CD1c-positive myeloid dendritic cell (primary cell): ENCODE results near the gene SERPINA12.

Experiments used
- DNase-seq: peaks from one replicate; pipeline ENCODE4 v3.0.0-alpha.2; 2016; ENCODE audit errors: extremely low spot score

SERPINA12 gene

GRCh38 chr14:94465042-94465441 lies 44.2 kb downstream of the SERPINA12 start:
- DNase-seq: no peak

GRCh38 chr14:94464290-94464689 lies 45.0 kb downstream of the SERPINA12 start:
- DNase-seq: no peak

GRCh38 chr14:94462763-94463572 lies 46.3 kb downstream of the SERPINA12 start:
- no peak for DNase-seq

GRCh38 chr14:94462219-94462551 lies 47.1 kb downstream of the SERPINA12 start:
- no peak for DNase-seq

- no peak for DNase-seq
Measured at GRCh38 chr14:94461526-94462218, 47.6 kb downstream of the SERPINA12 start.

- no peak for DNase-seq
Measured at GRCh38 chr14:94460631-94461416, 48.4 kb downstream of the SERPINA12 start.

GRCh38 chr14:94458558-94459205 lies 50.6 kb downstream of the SERPINA12 start:
- no peak for DNase-seq

- DNase-seq: no peak
Measured at GRCh38 chr14:94458096-94458495, 51.2 kb downstream of the SERPINA12 start.

GRCh38 chr14:94455928-94456327 lies 53.3 kb downstream of the SERPINA12 start:
- no peak for DNase-seq

- DNase-seq: no peak
Measured at GRCh38 chr14:94451826-94452225, 57.4 kb downstream of the SERPINA12 start.

- no peak for DNase-seq
Measured at GRCh38 chr14:94451091-94451771, 58.0 kb downstream of the SERPINA12 start.

- DNase-seq: no peak
Measured at GRCh38 chr14:94450722-94451090, 58.6 kb downstream of the SERPINA12 start.

GRCh38 chr14:94449930-94450329 lies 59.3 kb downstream of the SERPINA12 start:
- DNase-seq: no peak

GRCh38 chr14:94448071-94448808 lies 61.0 kb downstream of the SERPINA12 start:
- no peak for DNase-seq

- no peak for DNase-seq
Measured at GRCh38 chr14:94447206-94447605, 62.1 kb downstream of the SERPINA12 start.

- no peak for DNase-seq
Measured at GRCh38 chr14:94446126-94446525, 63.1 kb downstream of the SERPINA12 start.

GRCh38 chr14:94445003-94445402 lies 64.3 kb downstream of the SERPINA12 start:
- no peak for DNase-seq

GRCh38 chr14:94441531-94442205 lies 67.6 kb downstream of the SERPINA12 start:
- DNase-seq: no peak

GRCh38 chr14:94441130-94441529 lies 68.1 kb downstream of the SERPINA12 start:
- DNase-seq: no peak

- DNase-seq: no peak
Measured at GRCh38 chr14:94439453-94440057, 69.7 kb downstream of the SERPINA12 start.
